MM.1S (cell line): ENCODE data around the gene IL9R.

Source experiments
- CTCF ChIP-seq: fragments of 300-600 bp; sonication (generic); IDR thresholded peaks from 2 replicates; pipeline ENCODE4 v1.5.1; 2016; ENCODE audit warnings: antibody characterized with exemption, low read length, mixed read lengths
- EZH2 ChIP-seq: fragments of 300-600 bp; sonication (generic); optimal IDR thresholded peaks from 2 replicates; pipeline ENCODE3; 2017; ENCODE audit warnings: low read depth, mild to moderate bottlenecking, antibody characterized with exemption, low read length, mixed read lengths
- EZH2phosphoT487 ChIP-seq: fragments of 300-600 bp; sonication (generic); IDR thresholded peaks from 2 replicates; pipeline ENCODE4 v1.6.1; 2018; ENCODE audit warnings: antibody characterized with exemption, low read length

- TF ChIP-seq CTCF (no peak), EZH2phosphoT487 (no peak), EZH2 (no peak)
These were observed 28.7 kb upstream of the IL9R start for GRCh38 chrX:155968791-155969190.
